Hepatic stellate cell (primary cell): ENCODE results near the gene CDK15.

Source experiments
- DNase-seq: peaks from one replicate; pipeline ENCODE4 v3.0.0; 2011; ENCODE audit warnings: low spot score

CDK15 gene

GRCh38 chr2:201872591-201872990 is 66.3 kb downstream of the CDK15 start:
- no peak for DNase-seq

GRCh38 chr2:201879996-201880395 is 73.7 kb downstream of the CDK15 start:
- no peak for DNase-seq

- no peak for DNase-seq
These were observed 74.2 kb downstream of the CDK15 start for GRCh38 chr2:201880579-201880978.

GRCh38 chr2:201880993-201881611 is 74.8 kb downstream of the CDK15 start:
- DNase-seq, result peak; percentile 42

- no peak for DNase-seq
These were observed 75.4 kb downstream of the CDK15 start for GRCh38 chr2:201881741-201882140.

- DNase-seq, result peak; percentile 41
These were observed 76.2 kb downstream of the CDK15 start for GRCh38 chr2:201882353-201883090.

GRCh38 chr2:201883606-201884369 is 77.5 kb downstream of the CDK15 start:
- DNase-seq, result no peak

- no peak for DNase-seq
These were observed 80.2 kb downstream of the CDK15 start for GRCh38 chr2:201886504-201886903.

- no peak for DNase-seq
These were observed 81.6 kb downstream of the CDK15 start for GRCh38 chr2:201887773-201888425.

GRCh38 chr2:201888426-201888800 is 82.1 kb downstream of the CDK15 start:
- no peak for DNase-seq

GRCh38 chr2:201890453-201890852 is 84.1 kb downstream of the CDK15 start:
- DNase-seq, result no peak

GRCh38 chr2:201891676-201892075 is 85.3 kb downstream of the CDK15 start:
- DNase-seq, result no peak

GRCh38 chr2:201892516-201892915 is 86.2 kb downstream of the CDK15 start:
- no peak for DNase-seq

- no peak for DNase-seq
These were observed 94.0 kb downstream of the CDK15 start for GRCh38 chr2:201900362-201900761.

- DNase-seq, result no peak
These were observed 95.4 kb downstream of the CDK15 start for GRCh38 chr2:201901786-201902185.

- no peak for DNase-seq
These were observed 98.4 kb downstream of the CDK15 start for GRCh38 chr2:201904538-201905420.

- no peak for DNase-seq
These were observed 100.6 kb downstream of the CDK15 start for GRCh38 chr2:201906777-201907562.

- no peak for DNase-seq
These were observed 101.2 kb downstream of the CDK15 start for GRCh38 chr2:201907563-201907881.

GRCh38 chr2:201908901-201909300 is 102.6 kb downstream of the CDK15 start:
- no peak for DNase-seq

GRCh38 chr2:201909348-201909747 is 103.0 kb downstream of the CDK15 start:
- DNase-seq, result peak; percentile 71

GRCh38 chr2:201909961-201910361 is 103.6 kb downstream of the CDK15 start:
- peak; percentile 54 for DNase-seq
